H7 (cell line): ENCODE results near the gene KPNA6. TPM values are rescaled to one million over a fixed set of nuclear protein-coding genes. Genes with fewer than 3 reads are reported as not detected.
"Not testable (repeated sequence)": the region's sequence is repeated elsewhere in the genome, so short reads cannot be mapped to it uniquely, and the experiment has no call there.

ENCODE experiments used
- DNase-seq: peaks from one replicate; pipeline ENCODE4 v3.0.0; 2012
- H3K27me3 ChIP-seq: 2 replicates; pipeline ENCODE4 v1.6.0; 2011; ENCODE audit warnings: mild to moderate bottlenecking, low read length; ENCODE audit not compliant: control insufficient read depth, insufficient read depth
- H3K36me3 ChIP-seq: replicated peaks from 2 replicates; pipeline ENCODE4 v1.5.1; 2011; ENCODE audit warnings: low read length; ENCODE audit not compliant: control insufficient read depth, insufficient read depth
- H3K4me3 ChIP-seq: 2 replicates; pipeline ENCODE4 v1.5.1; 2011; ENCODE audit warnings: low read depth, mild to moderate bottlenecking, control low read depth, low read length, moderate library complexity; ENCODE audit not compliant: insufficient read depth
- total RNA-seq: library from RNA; depleted of rRNA; stranded (reverse); fragments of >200 nt; shearing (Covaris generic); gene quantifications from 2 replicates; pipeline ENCODE4 v1.2.3, GENCODE V29; 2014

KPNA6 gene
- total RNA-seq, 1 experiment from 2014 or later, result 101 TPM

- not testable (repeated sequence) for H3K36me3 ChIP-seq, DNase-seq, H3K4me3 ChIP-seq, H3K27me3 ChIP-seq
These were observed 35.4 kb downstream of the KPNA6 start for GRCh38 chr1:32143302-32143695.

- Histone ChIP-seq H3K36me3 (no peaks in the 10 kb centered on the region), H3K4me3 (no peak overlapping the region), H3K27me3 (no peaks in the 10 kb centered on the region)
- no peak for DNase-seq
These were observed 36.2 kb downstream of the KPNA6 start for GRCh38 chr1:32144033-32144432.

GRCh38 chr1:32147799-32148198 lies 39.9 kb downstream of the KPNA6 start:
- not testable (repeated sequence) for H3K27me3 ChIP-seq, H3K36me3 ChIP-seq, DNase-seq, H3K4me3 ChIP-seq

GRCh38 chr1:32150847-32151246 lies 43.0 kb downstream of the KPNA6 start:
- Histone ChIP-seq H3K27me3 (no peaks in the 10 kb centered on the region), H3K4me3 (no peak overlapping the region), H3K36me3 (no peaks in the 10 kb centered on the region; the same call in 1 of the 2 replicates)
- no peak for DNase-seq

- Histone ChIP-seq H3K36me3 (peaks cover 2% of the 10 kb centered on the region; the same call in 1 of the 2 replicates), H3K4me3 (no peak overlapping the region), H3K27me3 (no peaks in the 10 kb centered on the region)
- DNase-seq, result no peak
These were observed 43.5 kb downstream of the KPNA6 start for GRCh38 chr1:32151319-32151787.

GRCh38 chr1:32159189-32159588 lies 51.3 kb downstream of the KPNA6 start:
- peaks cover 34% of the 10 kb centered on the region for H3K36me3 ChIP-seq
- no peak overlapping the region for H3K4me3 ChIP-seq
- no peak for DNase-seq
- H3K27me3 ChIP-seq, result no peaks in the 10 kb centered on the region

- DNase-seq, result no peak
- H3K36me3 ChIP-seq, result peaks cover 36% of the 10 kb centered on the region
- no peak overlapping the region for H3K4me3 ChIP-seq
- no peaks in the 10 kb centered on the region for H3K27me3 ChIP-seq
These were observed 55.5 kb downstream of the KPNA6 start for GRCh38 chr1:32163405-32163804.

- DNase-seq, H3K4me3 ChIP-seq, H3K27me3 ChIP-seq: not testable (repeated sequence)
- H3K36me3 ChIP-seq, result peaks cover 42% of the 10 kb centered on the region
These were observed 57.8 kb downstream of the KPNA6 start for GRCh38 chr1:32165633-32166032.

GRCh38 chr1:32170991-32171390 lies 63.1 kb downstream of the KPNA6 start:
- no peak for DNase-seq
- Histone ChIP-seq H3K4me3 (no peak overlapping the region), H3K27me3 (no peaks in the 10 kb centered on the region), H3K36me3 (peaks cover 41% of the 10 kb centered on the region)

- Histone ChIP-seq H3K4me3 (no peak overlapping the region), H3K36me3 (peaks cover 32% of the 10 kb centered on the region)
- DNase-seq, result no peak
These were observed 64.9 kb downstream of the KPNA6 start for GRCh38 chr1:32172621-32173245.

GRCh38 chr1:32178380-32179192 lies 70.7 kb downstream of the KPNA6 start:
- H3K36me3 ChIP-seq, result peaks cover 11% of the 10 kb centered on the region
- H3K4me3 ChIP-seq, result no peak overlapping the region; the same call in 1 of the 2 replicates
- no peaks in the 10 kb centered on the region for H3K27me3 ChIP-seq
- no peak for DNase-seq

More at GRCh38 chr1:32172621-32173245, 64.9 kb downstream of the KPNA6 start:
- no peaks in the 10 kb centered on the region for H3K27me3 ChIP-seq

GRCh38 chr1:32179193-32179442 lies 71.3 kb downstream of the KPNA6 start:
- Histone ChIP-seq H3K27me3 (no peaks in the 10 kb centered on the region), H3K4me3 (peak overlapping the region; percentile 75), H3K36me3 (peaks cover 13% of the 10 kb centered on the region)
- no peak for DNase-seq

- Histone ChIP-seq H3K36me3 (peaks cover 15% of the 10 kb centered on the region), H3K27me3 (no peaks in the 10 kb centered on the region), H3K4me3 (peak within 1 kb of the TSS; percentile 75)
- DNase-seq, result peak; percentile 98
These were observed 71.8 kb downstream of the KPNA6 start, which contains the start of gene TXLNA for GRCh38 chr1:32179443-32180185. Gene TXLNA (plus strand): TSS chr1:32179675. CDS start chr1:32180346, 671 bp downstream.

GRCh38 chr1:32180186-32181060 lies 72.6 kb downstream of the KPNA6 start:
- DNase-seq, result peak; percentile 87
- Histone ChIP-seq H3K36me3 (peaks cover 19% of the 10 kb centered on the region), H3K27me3 (no peaks in the 10 kb centered on the region), H3K4me3 (peak overlapping the region; percentile 75)
